Stimulated activated CD8-positive, alpha-beta memory T cell treated with anti-CD3 and anti-CD28 coated beads, Interleukin-12 subunit alpha, Interleukin-12 subunit beta, amount 100 ng/mL, for 24 hours (primary cell): Measurements from ENCODE around the gene ATG9A.
"Not testable (repeated sequence)": the region's sequence is repeated elsewhere in the genome, so short reads cannot be mapped to it uniquely, and the experiment has no call there.

Experiments
- DNase-seq: peaks from one replicate; pipeline ENCODE4 v3.0.0-alpha.2; 2020; ENCODE audit errors: extremely low read depth

The ATG9A gene

DNA sequence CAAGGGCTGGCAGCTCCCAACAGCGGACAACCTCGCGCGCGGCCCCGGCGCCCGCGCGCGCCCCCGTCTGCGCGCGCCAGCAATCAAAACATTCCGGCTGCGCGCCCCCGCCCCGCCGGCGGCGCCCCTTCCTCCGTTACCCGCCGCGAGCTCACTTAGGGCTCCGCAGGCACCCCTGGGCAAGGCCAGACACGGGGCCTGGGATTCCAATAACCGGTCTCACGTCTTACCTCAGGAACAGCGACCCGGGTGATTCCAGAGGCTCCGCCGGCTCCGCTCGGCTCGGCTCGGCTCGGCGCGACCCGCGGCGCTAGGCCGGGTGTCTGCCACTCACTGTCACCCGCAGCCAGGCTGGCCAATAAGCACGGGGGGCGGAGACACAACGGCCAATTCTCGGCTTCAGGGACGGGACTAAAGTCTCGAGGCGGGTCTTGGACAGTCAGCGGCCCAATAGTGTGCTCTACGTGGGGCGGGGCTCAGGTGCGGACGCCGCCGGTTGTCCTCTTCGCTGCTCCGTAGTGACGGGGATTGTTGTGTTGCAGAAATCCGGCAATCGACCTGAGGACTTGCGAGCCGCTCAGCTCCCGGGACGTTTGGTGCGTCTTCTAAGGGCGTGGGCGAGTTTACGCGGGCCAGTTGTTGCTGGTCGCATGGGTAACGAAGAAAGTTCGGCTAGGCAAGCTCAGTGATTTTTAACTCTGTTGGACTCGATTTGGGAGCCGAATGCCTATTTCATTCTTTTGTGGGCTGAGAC, at the start of gene ATG9A, which contains the start of gene ANKZF1:
ATG9A (minus strand) TSS at position 332 of the 754 bp plus-strand sequence. CDS start 1,612 bp downstream, outside the sequence.
ANKZF1 (plus strand) TSS at position 502 of the 754 bp plus-strand sequence. CDS start 452 bp downstream, outside the sequence.
- peak; percentile 96 for DNase-seq

DNA sequence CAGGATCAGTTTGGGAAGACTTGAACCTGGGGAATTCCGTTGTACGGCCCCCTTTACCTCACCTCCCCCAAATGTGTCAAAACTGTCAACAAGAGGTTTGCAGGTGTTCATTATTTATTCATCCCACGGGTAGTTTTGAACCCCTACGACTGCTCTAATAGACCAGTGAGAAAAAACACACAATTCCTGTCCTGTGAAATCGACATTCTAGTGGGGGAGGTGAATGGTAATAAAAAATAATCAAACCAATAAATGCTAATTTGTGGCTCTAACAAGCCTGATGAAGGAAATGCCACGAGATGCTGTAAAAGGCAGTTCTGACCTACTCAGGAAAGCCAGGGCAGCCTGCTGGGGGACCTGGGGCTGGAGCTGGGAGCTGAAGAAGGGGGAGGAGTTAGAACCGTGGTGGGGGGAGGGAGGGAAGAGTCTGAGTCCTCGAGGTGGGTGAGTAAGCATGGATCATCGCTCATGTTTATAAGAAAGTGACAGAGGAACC, 49.3 kb upstream of the ATG9A start:
- no peak for DNase-seq

- no peak for DNase-seq
Observed at GRCh38 chr2:219277703-219278654, 48.5 kb upstream of the ATG9A start.

DNA sequence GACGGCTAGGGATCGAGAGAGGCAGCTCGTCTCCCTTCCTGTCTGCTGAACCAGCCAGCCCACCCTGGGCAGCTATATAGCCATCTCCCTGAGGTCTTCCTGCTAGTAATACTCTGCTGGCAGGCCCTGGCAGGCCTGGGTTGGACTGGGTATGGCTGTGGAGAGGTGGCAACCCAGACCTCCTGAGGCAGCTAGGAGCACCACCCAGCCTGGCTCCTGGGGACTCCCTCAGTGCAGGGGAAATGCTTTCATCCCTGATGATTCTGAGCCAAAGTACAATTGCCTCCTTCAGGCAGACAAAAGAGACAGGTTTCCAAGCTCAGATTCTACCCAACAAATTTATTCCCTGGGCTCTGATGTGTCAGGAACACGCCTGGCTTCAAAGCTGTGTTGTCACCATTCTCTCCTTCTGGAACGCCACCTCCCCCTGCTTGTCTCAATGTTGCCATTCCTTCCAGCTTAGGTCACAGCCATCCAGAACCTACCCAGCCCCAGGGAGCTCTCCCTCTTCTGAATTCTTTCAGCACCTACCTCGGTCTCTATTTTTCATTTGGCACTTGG, 45.0 kb upstream of the ATG9A start:
- no peak for DNase-seq

GRCh38 chr2:219273937-219274336, 44.5 kb upstream of the ATG9A start:
- no peak for DNase-seq

DNA sequence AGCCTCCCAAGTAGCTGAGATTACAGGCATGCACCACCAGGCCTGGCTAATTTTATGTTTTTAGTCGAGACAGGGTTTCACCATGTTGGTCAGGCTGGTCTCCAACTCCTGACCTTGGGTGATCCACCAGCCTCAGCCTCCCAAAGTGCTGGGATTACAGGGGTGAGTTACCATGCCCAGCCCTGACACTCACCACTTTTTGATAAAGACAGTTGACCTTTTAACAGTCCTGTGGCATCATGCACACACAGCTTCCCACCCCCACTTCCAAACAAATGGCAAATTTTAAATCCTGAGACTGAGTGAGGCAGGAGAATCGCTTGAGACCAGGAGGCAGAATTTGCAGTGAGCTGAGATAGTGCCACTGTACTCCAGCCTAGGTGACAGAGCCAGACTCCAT, 43.6 kb upstream of the ATG9A start:
- no peak for DNase-seq

GRCh38 chr2:219272356-219272755, 42.9 kb upstream of the ATG9A start:
- DNase-seq: no peak

GRCh38 chr2:219271021-219271420, 41.6 kb upstream of the ATG9A start:
- no peak for DNase-seq

DNA sequence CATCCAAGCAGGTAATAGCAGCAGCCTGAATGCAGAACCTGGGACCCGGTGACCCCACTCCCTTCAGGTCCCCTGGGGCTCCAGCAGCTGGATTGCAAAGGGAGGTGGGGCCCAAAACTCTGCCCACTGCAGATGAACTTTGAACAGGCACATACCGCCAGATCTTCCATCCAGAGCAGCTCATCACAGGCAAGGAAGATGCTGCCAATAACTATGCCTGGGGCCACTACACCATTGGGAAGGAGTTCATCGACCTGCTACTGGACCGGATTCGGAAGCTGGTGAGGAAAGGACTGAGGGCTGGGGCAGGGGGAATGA, 40.6 kb upstream of the ATG9A start:
- no peak for DNase-seq

GRCh38 chr2:219269362-219270054, 40.1 kb upstream of the ATG9A start:
- DNase-seq: no peak

- DNase-seq: no peak
Observed at GRCh38 chr2:219268294-219268693, 38.9 kb upstream of the ATG9A start.

DNA sequence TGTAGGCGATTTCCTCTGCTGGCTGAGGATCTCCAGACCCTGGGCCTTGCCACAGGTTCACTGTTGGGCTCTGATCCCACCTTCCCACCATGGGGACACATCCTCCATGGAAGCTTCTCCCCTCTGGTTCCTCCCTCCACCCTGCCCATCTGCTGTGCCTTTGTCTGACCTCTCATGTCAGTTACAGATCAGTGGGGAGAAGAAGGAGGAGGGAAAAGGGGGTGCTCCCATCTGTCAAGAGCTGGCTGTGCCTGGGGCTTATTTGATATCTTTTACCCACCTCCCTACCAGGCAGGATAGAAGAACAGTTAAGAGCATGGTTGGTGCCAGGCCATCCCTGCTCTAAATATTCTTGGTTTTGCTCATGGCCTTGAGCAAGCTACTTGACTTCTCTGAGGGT, 37.5 kb upstream of the ATG9A start:
- DNase-seq: no peak

DNA sequence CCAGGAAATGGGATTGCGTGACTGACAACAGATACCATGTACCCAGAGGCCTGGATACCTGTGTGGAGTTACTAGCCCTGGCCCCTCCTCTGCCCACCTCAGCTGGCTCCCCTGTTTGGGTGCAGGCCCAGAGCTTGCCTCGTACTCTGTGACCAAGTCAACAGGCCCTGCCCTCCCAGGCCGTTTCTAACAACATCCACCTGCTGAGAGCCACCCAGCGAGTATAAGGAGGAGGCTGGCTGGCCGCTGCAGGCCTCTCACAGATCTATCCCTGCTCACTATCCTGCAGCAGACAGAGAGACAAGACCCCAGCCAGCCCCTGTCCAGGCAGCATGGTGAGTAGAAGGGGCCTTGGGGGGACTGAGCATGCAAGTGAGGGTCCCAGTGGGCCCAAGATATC, 36.8 kb upstream of the ATG9A start:
- DNase-seq: no peak

DNA sequence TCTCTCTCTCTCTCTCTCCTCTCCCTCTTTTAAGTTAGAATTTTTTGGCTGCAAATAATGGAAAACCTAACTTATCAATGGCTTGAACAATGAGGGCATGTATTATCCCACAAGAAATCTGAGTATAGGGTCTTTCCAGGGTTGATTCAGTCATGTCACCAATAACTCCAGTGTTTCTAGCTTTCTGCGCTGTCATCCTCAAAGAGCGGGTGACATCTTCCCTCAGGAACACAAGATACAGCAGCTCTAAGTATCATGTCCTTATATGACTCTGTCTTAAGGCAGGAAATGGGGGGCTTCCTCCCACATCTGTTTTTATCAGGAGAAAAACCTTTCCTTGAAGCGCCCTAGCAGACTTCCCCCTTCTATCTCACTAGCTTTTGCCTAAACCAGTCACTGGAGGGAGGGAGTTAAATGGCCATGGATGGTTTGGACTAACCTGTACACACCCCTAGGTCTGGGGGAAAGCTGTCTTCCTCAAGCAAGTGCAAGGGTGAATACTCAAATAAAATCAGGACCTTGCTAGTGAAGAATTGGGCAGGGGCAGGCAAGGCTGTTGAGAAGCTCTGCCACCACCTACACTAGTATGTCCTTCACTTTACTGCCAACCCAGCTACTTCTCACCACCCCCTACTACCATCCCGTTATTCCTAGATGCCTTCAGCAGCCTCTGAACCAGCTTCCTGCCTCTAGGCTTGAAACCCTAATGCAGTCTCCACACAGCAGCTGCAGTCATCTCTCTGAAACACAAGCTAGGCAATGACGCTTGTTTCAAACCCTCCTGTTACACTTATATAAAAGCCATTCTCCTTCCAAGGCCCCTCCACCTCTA, 31.8 kb upstream of the ATG9A start:
- no peak for DNase-seq

DNA sequence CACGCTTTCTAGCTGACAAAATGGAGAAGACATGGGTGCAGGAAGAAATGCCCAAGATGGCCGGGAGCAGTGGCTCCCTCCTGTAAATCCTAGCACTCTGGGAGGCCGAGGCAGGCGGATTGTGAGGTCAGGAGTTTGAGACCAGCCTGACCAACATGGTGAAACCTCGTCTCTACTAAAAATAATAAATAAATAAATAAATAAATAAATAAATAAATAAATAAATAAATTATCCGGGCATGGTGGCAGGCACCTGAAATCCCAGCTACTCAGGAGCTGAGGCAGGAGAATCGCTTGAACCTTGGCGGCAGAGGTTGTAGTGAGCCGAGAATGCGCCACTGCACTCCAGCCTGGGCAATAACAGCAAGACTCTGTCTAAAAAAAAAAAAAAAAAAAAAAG, 29.5 kb upstream of the ATG9A start:
- not testable (repeated sequence) for DNase-seq

DNA sequence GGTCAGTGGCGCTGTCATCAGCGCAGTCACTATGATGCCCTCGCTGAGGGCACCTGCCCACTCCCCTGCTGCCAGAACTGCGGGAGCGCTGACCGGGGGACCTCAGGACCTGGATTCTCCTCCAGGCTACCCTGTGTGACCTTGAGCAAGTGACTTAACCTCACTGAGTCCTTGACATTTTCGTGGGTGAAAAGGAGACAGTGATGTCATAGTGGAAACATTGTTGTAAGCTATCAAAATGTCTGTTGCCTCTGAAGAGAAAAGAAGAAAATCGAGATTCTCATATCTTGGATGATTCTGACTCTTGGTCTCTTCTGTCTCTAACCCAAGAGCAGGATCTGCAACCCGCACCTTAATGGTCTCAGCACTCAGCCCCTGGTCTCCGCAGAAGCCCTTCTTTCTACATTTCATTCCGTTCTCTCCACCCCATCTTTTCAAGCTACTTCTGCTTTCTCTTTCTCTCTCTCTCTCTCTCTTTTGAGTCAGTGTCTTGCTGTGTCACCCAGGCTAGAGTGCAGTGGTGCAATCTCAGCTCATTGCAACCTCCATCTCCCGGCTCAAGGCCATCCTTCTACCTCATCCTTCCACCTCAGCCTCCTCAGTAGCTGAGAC, 25.3 kb upstream of the ATG9A start:
- no peak for DNase-seq

DNA sequence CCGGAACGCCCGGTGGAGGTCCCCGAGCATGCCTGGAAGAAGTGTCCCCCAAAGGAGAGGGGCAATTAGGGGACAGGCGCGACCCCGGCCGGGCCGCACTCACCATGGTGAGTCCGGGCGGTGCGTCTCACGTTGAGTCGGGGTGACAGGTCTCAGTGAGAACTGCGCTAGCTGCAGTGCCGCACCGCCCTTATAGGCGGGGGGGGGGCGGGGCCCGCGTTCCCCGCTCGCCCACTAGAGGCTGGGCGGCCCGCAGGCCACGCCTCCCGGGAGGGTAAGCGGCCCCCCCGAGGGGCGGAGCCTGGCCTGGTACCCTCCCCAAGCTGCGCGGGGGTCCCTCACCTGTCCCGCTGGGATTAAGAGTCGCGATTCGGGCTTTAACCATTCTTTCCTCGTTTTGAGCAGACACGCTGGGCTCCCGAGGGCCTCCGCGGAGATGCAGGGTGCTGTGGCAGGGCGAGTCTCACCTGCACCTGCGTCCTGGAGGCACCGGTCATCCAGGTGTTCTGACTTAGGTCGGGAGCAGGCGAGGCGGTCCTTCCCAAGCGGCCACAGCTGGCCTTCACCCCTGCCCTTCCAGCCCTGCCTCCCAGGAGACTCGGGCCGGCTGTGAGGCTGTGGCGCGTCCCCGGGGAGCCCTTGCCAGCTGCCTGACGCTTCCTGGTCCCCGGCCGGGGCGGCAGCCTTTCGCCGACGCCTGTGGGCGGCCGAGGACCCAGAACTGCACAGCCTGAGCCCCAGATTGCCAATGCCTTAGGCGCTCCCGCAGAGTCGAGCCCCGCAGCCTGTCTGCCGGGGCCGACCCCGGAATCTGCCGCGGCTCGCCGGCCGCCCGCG, 24.5 kb upstream of the ATG9A start, which contains the start of gene TUBA4A:
TUBA4A (minus strand) TSS at position 166 of the 837 bp plus-strand sequence; CDS start at position 106, 60 bp downstream.
- peak; percentile 76 for DNase-seq

DNA sequence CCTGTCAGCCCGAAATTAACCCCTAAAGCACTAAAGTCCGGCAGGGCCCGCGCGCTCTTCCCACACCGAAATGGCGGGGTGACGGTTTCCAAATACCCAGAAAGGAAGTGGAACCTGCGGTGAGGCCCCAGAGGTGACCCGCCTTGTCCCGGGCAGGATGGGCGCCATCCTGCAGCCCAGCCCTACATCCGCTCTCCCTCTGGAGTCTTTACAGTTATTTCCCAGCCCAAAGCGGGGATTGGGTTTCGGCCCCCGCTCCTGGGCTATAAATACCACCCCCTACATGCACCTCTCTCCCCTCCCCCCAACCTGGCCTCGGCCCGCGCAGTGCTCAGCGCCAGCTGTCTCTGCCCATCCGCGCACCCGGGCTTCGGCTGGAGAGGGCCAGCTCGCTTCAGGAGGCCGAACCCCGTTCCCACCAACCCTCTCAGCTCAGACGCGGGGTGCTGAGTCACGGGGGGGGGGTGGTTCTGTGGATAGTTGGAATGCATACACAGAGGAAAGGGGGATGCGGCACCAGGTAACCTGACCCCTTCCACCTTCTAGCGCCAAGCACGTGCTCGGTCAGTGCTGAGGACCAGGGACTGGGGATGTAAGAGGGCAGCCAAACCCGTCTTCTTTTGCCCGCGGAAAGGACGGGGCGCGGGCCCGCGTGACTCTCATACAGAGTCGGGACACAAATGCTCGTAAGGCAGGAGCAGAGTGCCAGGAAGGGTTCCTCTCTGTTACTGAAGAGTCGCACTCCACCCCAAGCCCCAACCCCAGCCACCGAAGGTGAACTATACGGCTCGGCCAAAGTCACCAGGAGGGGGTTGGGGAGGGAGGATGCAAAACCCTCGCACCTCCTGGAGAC, 23.7 kb upstream of the ATG9A start, which contains the start of gene TUBA4B:
TUBA4B (plus strand) TSS at position 344 of the 853 bp plus-strand sequence; CDS start at position 509, 165 bp downstream.
- DNase-seq: no peak
